ENCODE data around the gene BRDT. TPM values are rescaled to one million over a fixed set of nuclear protein-coding genes. Genes with fewer than 3 reads are reported as not detected.

Gene BRDT
- polyA plus RNA-seq, 1 donor (not counting 4 experiments of a cell fraction or from before 2014, with no cell fraction given), result not detected

DNA sequence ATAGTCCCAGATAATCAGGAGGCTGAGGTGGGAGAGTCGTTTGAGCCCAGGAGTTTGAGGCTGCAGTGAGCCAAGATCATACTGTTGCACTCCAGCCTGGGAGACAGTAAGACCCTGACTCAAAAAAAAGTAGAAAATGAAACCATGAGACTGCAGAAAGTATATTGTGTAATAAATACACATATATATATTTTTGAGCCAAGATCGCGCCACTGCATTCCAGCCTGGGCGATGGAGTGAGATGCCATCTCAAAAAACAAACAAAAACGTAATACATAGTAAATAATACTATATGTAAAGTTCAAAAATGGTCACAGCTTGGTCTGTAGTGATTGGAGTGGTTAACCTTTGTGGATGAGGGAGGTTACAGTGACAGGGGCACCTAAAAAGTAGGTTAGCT, 9.7 kb downstream of the BRDT start:
- FAIRE-seq, result no peak
- no peak for TF ChIP-seq EZH2 (IDR thresholded peaks at IDR 0.05; ENCODE audit: low read length)
- TF ChIP-seq, protein P1, sequence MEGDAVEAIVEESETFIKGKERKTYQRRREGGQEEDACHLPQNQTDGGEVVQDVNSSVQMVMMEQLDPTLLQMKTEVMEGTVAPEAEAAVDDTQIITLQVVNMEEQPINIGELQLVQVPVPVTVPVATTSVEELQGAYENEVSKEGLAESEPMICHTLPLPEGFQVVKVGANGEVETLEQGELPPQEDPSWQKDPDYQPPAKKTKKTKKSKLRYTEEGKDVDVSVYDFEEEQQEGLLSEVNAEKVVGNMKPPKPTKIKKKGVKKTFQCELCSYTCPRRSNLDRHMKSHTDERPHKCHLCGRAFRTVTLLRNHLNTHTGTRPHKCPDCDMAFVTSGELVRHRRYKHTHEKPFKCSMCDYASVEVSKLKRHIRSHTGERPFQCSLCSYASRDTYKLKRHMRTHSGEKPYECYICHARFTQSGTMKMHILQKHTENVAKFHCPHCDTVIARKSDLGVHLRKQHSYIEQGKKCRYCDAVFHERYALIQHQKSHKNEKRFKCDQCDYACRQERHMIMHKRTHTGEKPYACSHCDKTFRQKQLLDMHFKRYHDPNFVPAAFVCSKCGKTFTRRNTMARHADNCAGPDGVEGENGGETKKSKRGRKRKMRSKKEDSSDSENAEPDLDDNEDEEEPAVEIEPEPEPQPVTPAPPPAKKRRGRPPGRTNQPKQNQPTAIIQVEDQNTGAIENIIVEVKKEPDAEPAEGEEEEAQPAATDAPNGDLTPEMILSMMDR (optimal IDR thresholded peaks at IDR 0.05 in 1 of 3, IDR thresholded peaks at IDR 0.05 in 1 of 3, conservative IDR thresholded peaks at IDR 0.05 in 1 of 3; ENCODE audit: extremely low read depth in 1 of 3, insufficient read depth in 2 of 3, low read length in 3 of 3), result no peak

GRCh38 chr1:91968334-91968733, 19.1 kb downstream of the BRDT start:
- Histone ChIP-seq H3K27ac (ENCODE audit: control insufficient read depth, insufficient read depth, low read length) (no peak overlapping the region), H3K79me2 (ENCODE audit: control insufficient read depth, insufficient read depth, low read length) (no peaks in the 10 kb centered on the region), H3K27me3 (ENCODE audit: control insufficient read depth, extremely low read depth, insufficient read depth, low read length) (no peaks in the 10 kb centered on the region), H3K4me1 (ENCODE audit: control insufficient read depth, extremely low read depth, insufficient read depth, low read length) (no peaks in the 10 kb centered on the region), H3K9ac (ENCODE audit: control insufficient read depth, extremely low read depth, insufficient read depth, low read length) (no peak overlapping the region), H3K36me3 (ENCODE audit: control insufficient read depth in 2 of 2, extremely low read depth in 1 of 2, insufficient read depth in 2 of 2, low read length in 2 of 2) (no peaks in the 10 kb centered on the region), H3K4me3 (ENCODE audit: control insufficient read depth in 2 of 3, extremely low read depth in 1 of 3, insufficient read depth in 2 of 3, low read depth in 1 of 3, low read length in 3 of 3) (no peak overlapping the region), H3K4me2 (ENCODE audit: control insufficient read depth, extremely low read depth, insufficient read depth, low read depth, low read length) (no peak overlapping the region), H4K20me1 (ENCODE audit: control insufficient read depth, extremely low read depth, insufficient read depth, low read length) (no peaks in the 10 kb centered on the region), H3K9me1 (ENCODE audit: control insufficient read depth, extremely low read depth, insufficient read depth, low read length) (no peaks in the 10 kb centered on the region), H2AFZ (ENCODE audit: control insufficient read depth, low read length) (no peak overlapping the region), H3K9me3 (ENCODE audit: control insufficient read depth, low read depth, low read length) (no peaks in the 10 kb centered on the region)
- DNase-seq (ENCODE audit: low read depth, low spot score) (no peak), FAIRE-seq (no peak)
- dilution Hi-C loops (cut with MboI; ENCODE audit: extremely low pct_ligation_motif_present, low sequenced_read_pairs), result no loop called here
- TF ChIP-seq, protein P1 (optimal IDR thresholded peaks at IDR 0.05 in 1 of 3, IDR thresholded peaks at IDR 0.05 in 1 of 3, conservative IDR thresholded peaks at IDR 0.05 in 1 of 3; ENCODE audit: extremely low read depth in 1 of 3, insufficient read depth in 2 of 3, low read length in 3 of 3), result no peak
- no peak for TF ChIP-seq EZH2 (IDR thresholded peaks at IDR 0.05; ENCODE audit: low read length)

More for the DNA sequence above, 9.7 kb downstream of the BRDT start:
- H3K4me1 ChIP-seq (ENCODE audit: control insufficient read depth, extremely low read depth, insufficient read depth, low read length), result no peaks in the 10 kb centered on the region
- H4K20me1 ChIP-seq (ENCODE audit: control insufficient read depth, extremely low read depth, insufficient read depth, low read length), result no peaks in the 10 kb centered on the region
- no peaks in the 10 kb centered on the region for H3K9me3 ChIP-seq (ENCODE audit: control insufficient read depth, low read depth, low read length)
- H3K27ac ChIP-seq (ENCODE audit: control insufficient read depth, insufficient read depth, low read length), result no peak overlapping the region
- no peaks in the 10 kb centered on the region for H3K36me3 ChIP-seq (ENCODE audit: control insufficient read depth in 2 of 2, extremely low read depth in 1 of 2, insufficient read depth in 2 of 2, low read length in 2 of 2)
- no peaks in the 10 kb centered on the region for H3K9me1 ChIP-seq (ENCODE audit: control insufficient read depth, extremely low read depth, insufficient read depth, low read length)
- H3K4me3 ChIP-seq (ENCODE audit: control insufficient read depth in 2 of 3, extremely low read depth in 1 of 3, insufficient read depth in 2 of 3, low read depth in 1 of 3, low read length in 3 of 3), result no peak overlapping the region
- dilution Hi-C loops (cut with MboI; ENCODE audit: extremely low pct_ligation_motif_present, low sequenced_read_pairs), result no loop called here
- H3K9ac ChIP-seq (ENCODE audit: control insufficient read depth, extremely low read depth, insufficient read depth, low read length), result no peak overlapping the region
- H3K79me2 ChIP-seq (ENCODE audit: control insufficient read depth, insufficient read depth, low read length), result no peaks in the 10 kb centered on the region
- H3K27me3 ChIP-seq (ENCODE audit: control insufficient read depth, extremely low read depth, insufficient read depth, low read length), result no peaks in the 10 kb centered on the region
- DNase-seq (ENCODE audit: low read depth, low spot score), result no peak
- no peak overlapping the region for H2AFZ ChIP-seq (ENCODE audit: control insufficient read depth, low read length)
- no peak overlapping the region for H3K4me2 ChIP-seq (ENCODE audit: control insufficient read depth, extremely low read depth, insufficient read depth, low read depth, low read length)

Measured in keratinocyte (primary cell).